H1 (cell line): ENCODE measurements around the gene NARS2. TPM values are rescaled to one million over a fixed set of nuclear protein-coding genes. Genes with fewer than 3 reads are reported as not detected.

Experiments used
- CTCF ChIA-PET: fragments of 300-600 bp; sonication (Branson Sonifier 250); formaldehyde crosslinking; loops from one replicate; lab custom pipeline; 2021; ENCODE audit not compliant: partially characterized antibody; lab: Charles Lee
- POLR2A ChIA-PET: fragments of 300-600 bp; sonication (Branson Sonifier 250); formaldehyde crosslinking; loops from one replicate; lab custom pipeline; 2021; ENCODE audit warnings: inconsistent platforms; ENCODE audit not compliant: partially characterized antibody; lab: Charles Lee
- DNase-seq, 2 experiments: peaks; one replicate each; pipeline versions ENCODE4 v3.0.0 to v3.0.0-alpha.2; 2010 to 2022; ENCODE audit warnings: low spot score in 2 of 2, low read depth in 1 of 2, mixed read lengths in 1 of 2
- FAIRE-seq: peaks from 2 replicates; lab custom pipeline; 2011; peaks lifted over from hg19 to GRCh38; lab: Jason Lieb, UNC
- H2AFZ ChIP-seq: 2 replicates; pipeline ENCODE4 v1.8.1; 2012; ENCODE audit warnings: low read length, inconsistent platforms
- H2AK5ac ChIP-seq: 2 replicates; pipeline ENCODE4 v1.6.1; 2013; ENCODE audit warnings: low read depth, low read length
- H2BK120ac ChIP-seq: replicated peaks from 2 replicates; pipeline ENCODE3; 2013; ENCODE audit warnings: low read depth, low read length, inconsistent platforms
- H2BK12ac ChIP-seq: 2 replicates; pipeline ENCODE4 v1.6.1; 2013; ENCODE audit warnings: low read depth, low read length
- H2BK15ac ChIP-seq: 2 replicates; pipeline ENCODE4 v1.6.1; 2013; ENCODE audit warnings: low read length
- H2BK20ac ChIP-seq: 2 replicates; pipeline ENCODE4 v1.6.1; 2013; ENCODE audit warnings: low read length
- H2BK5ac ChIP-seq: 2 replicates; pipeline ENCODE4 v1.6.1; 2013; ENCODE audit warnings: low read depth, low read length
- H3K14ac ChIP-seq: 2 replicates; pipeline ENCODE4 v1.6.1; 2013; ENCODE audit warnings: inconsistent platforms; ENCODE audit not compliant: insufficient read length
- H3K18ac ChIP-seq: 2 replicates; pipeline ENCODE4 v1.6.1; 2013; ENCODE audit warnings: low read length; ENCODE audit errors: extremely low read depth
- H3K23ac ChIP-seq: 2 replicates; pipeline ENCODE4 v1.6.1; 2013; ENCODE audit warnings: inconsistent platforms; ENCODE audit not compliant: insufficient read length
- H3K23me2 ChIP-seq: 2 replicates; pipeline ENCODE4 v1.6.1; 2013; ENCODE audit warnings: low read depth, low read length
- H3K27ac ChIP-seq: 2 replicates; pipeline ENCODE4 v1.6.1; 2011; ENCODE audit warnings: low read depth, low read length, inconsistent platforms
- H3K27me3 ChIP-seq, 4 experiments: replicated peaks in 1 of 4; 1 replicate in 1 of 4; 2 replicates in 3 of 4; pipeline versions ENCODE4 v1.6.1 to v1.8.1; 2011 to 2013; ENCODE audit warnings: low read length in 3 of 4, mild to moderate bottlenecking in 3 of 4, inconsistent platforms in 2 of 4, mixed read lengths in 2 of 4, moderate library complexity in 1 of 4; ENCODE audit not compliant: control insufficient read depth in 3 of 4, insufficient read depth in 3 of 4; ENCODE audit errors: extremely low read depth in 1 of 4
- H3K36me3 ChIP-seq, 4 experiments: 2 replicates each; pipeline versions ENCODE4 v1.6.1 to v1.8.1; 2011 to 2013; ENCODE audit warnings: mild to moderate bottlenecking in 4 of 4, low read length in 3 of 4, moderate library complexity in 2 of 4, control low read depth in 1 of 4, inconsistent platforms in 1 of 4; ENCODE audit not compliant: insufficient read depth in 4 of 4, control insufficient read depth in 2 of 4
- H3K4ac ChIP-seq: replicated peaks from 2 replicates; pipeline ENCODE3; 2013; ENCODE audit warnings: low read length, low read depth, mixed read lengths, inconsistent platforms; ENCODE audit not compliant: insufficient read length
- H3K4me1 ChIP-seq, 4 experiments: replicated peaks in 1 of 4; 1 replicate in 1 of 4; 2 replicates in 3 of 4; pipeline versions ENCODE4 v1.6.1 to v1.8.1; 2011 to 2013; ENCODE audit warnings: low read length in 3 of 4, inconsistent platforms in 2 of 4, mixed read lengths in 1 of 4; ENCODE audit not compliant: insufficient read depth in 4 of 4, control insufficient read depth in 3 of 4
- H3K4me2 ChIP-seq, 2 experiments: 2 replicates each; pipeline versions ENCODE4 v1.6.1 to v1.8.1; 2011 to 2013; ENCODE audit warnings: low read depth in 2 of 2, low read length in 2 of 2, control low read depth in 1 of 2, inconsistent platforms in 1 of 2, mild to moderate bottlenecking in 1 of 2; ENCODE audit not compliant: insufficient read depth in 1 of 2
- H3K4me3 ChIP-seq, 4 experiments: fragments of 200-600, 300-600 bp in 1 of 4; sonication (generic), shearing (Covaris generic), sonication (Bioruptor Twin) in 1 of 4; 2 replicates each; pipeline versions ENCODE4 v1.5.1 to v1.8.1; 2011 to 2016; ENCODE audit warnings: low read length in 4 of 4, low read depth in 3 of 4, control low read depth in 2 of 4, inconsistent platforms in 2 of 4, mild to moderate bottlenecking in 2 of 4, mixed read lengths in 1 of 4, moderate library complexity in 1 of 4; ENCODE audit not compliant: insufficient read depth in 2 of 4; ENCODE audit errors: extremely low read depth in 1 of 4
- H3K56ac ChIP-seq: replicated peaks from 2 replicates; pipeline ENCODE3; 2013; ENCODE audit warnings: low read depth, mild to moderate bottlenecking, mixed read lengths, low read length, inconsistent platforms; ENCODE audit not compliant: insufficient read length
- H3K79me1 ChIP-seq: 2 replicates; pipeline ENCODE4 v1.6.1; 2013; ENCODE audit warnings: low read depth, low read length, control low read depth
- H3K79me2 ChIP-seq, 2 experiments: 2 replicates each; pipeline versions ENCODE4 v1.6.1 to v1.8.1; 2012 to 2013; ENCODE audit warnings: low read length in 2 of 2, mild to moderate bottlenecking in 2 of 2, inconsistent platforms in 1 of 2; ENCODE audit not compliant: insufficient read depth in 2 of 2, control insufficient read depth in 1 of 2
- H3K9ac ChIP-seq, 4 experiments: replicated peaks in 1 of 4; 1 replicate in 1 of 4; 2 replicates in 3 of 4; pipeline versions ENCODE4 v1.6.1 to v1.8.1; 2011 to 2013; ENCODE audit warnings: low read depth in 3 of 4, low read length in 3 of 4, control low read depth in 2 of 4, mild to moderate bottlenecking in 2 of 4, moderate library complexity in 2 of 4, inconsistent platforms in 1 of 4; ENCODE audit errors: extremely low read depth in 1 of 4
- H3K9me3 ChIP-seq, 2 experiments: 2 replicates each; pipeline versions ENCODE4 v1.6.1 to v1.8.1; 2012 to 2013; ENCODE audit warnings: mild to moderate bottlenecking in 2 of 2, moderate library complexity in 2 of 2, control low read depth in 1 of 2, inconsistent platforms in 1 of 2, low read depth in 1 of 2, low read length in 1 of 2, mixed read lengths in 1 of 2; ENCODE audit not compliant: insufficient read depth in 2 of 2
- H4K20me1 ChIP-seq, 2 experiments: replicated peaks in 1 of 2; 2 replicates each; pipeline versions ENCODE3 to v1.8.1; 2011 to 2013; ENCODE audit warnings: inconsistent platforms in 2 of 2, low read length in 2 of 2, mild to moderate bottlenecking in 1 of 2; ENCODE audit not compliant: insufficient read depth in 2 of 2, control insufficient read depth in 1 of 2
- H4K5ac ChIP-seq: 2 replicates; pipeline ENCODE4 v1.6.1; 2013; ENCODE audit warnings: low read length, low read depth, mixed read lengths, inconsistent platforms; ENCODE audit not compliant: insufficient read length
- H4K8ac ChIP-seq: 2 replicates; pipeline ENCODE4 v1.8.0; 2013; ENCODE audit warnings: mild to moderate bottlenecking, moderate library complexity, low read length, inconsistent platforms; ENCODE audit not compliant: insufficient read depth; ENCODE audit errors: extremely low read depth
- H4K91ac ChIP-seq: replicated peaks from 2 replicates; pipeline ENCODE3; 2013; ENCODE audit warnings: low read length, mixed read lengths, inconsistent platforms; ENCODE audit not compliant: insufficient read length
- CEBPB ChIP-seq: IDR thresholded peaks from 2 replicates; pipeline ENCODE4 v1.6.1; 2012; ENCODE audit warnings: low read depth, low read length
- SIN3A ChIP-seq, 2 experiments: IDR thresholded peaks in 1 of 2; conservative IDR thresholded peaks in 1 of 2; 2 replicates each; pipeline ENCODE4 v1.6.1; 2011 to 2012; ENCODE audit warnings: low read length in 2 of 2, improper control_type of control experiment in 1 of 2, low read depth in 1 of 2, mild to moderate bottlenecking in 1 of 2
- SP1 ChIP-seq: IDR thresholded peaks from 2 replicates; pipeline ENCODE4 v1.6.1; 2011; ENCODE audit warnings: low read depth, low read length
- WGBS, 2 experiments: shearing (Covaris generic) in 1 of 2; methylation state at CpG; one replicate each; pipeline versions ENCODE4 v1.1.6 to v1.1.7; 2013 to 2015; ENCODE audit warnings: low lambda C conversion rate in 2 of 2, mixed read lengths in 2 of 2, inconsistent platforms in 1 of 2, low coverage in 1 of 2, missing lambda C conversion rate in 1 of 2; ENCODE audit not compliant: insufficient replicate concordance in 2 of 2, insufficient coverage in 1 of 2, insufficient read length in 1 of 2; ENCODE audit errors: extremely low coverage in 1 of 2, missing lambda C conversion rate in 1 of 2; 5-methylcytosine and 5-hydroxymethylcytosine counted together
- polyA plus RNA-seq, 7 experiments: library from polyadenylated mRNA; depleted of rRNA in 3 of 7; stranded (reverse) in 5 of 7; unstranded in 2 of 7; fragments of >200 nt in 5 of 7; fragments of 200-250 nt in 2 of 7; gene quantifications; 1 replicate in 5 of 7; 2 replicates in 1 of 7; 4 replicates in 1 of 7; pipeline versions ENCODE4 v1.2.1 to v1.2.3, GENCODE V29; 2011 to 2013; ENCODE audit warnings: missing spikeins in 2 of 7, mixed read lengths in 2 of 7
- total RNA-seq: library from RNA; stranded (reverse); fragmentation: NEBNext Ultra II Directional; extraction: Animal tissue kit (Norgen Biotek cat#: 25700); gene quantifications from 2 replicates; pipeline ENCODE4 v1.2.1, GENCODE V29; 2021

The NARS2 gene
- total and polyA plus RNA-seq, 2 of the 8 experiments (the other 6 are each of a cell fraction or from before 2014, with no cell fraction given), result 26.2 to 51.6 TPM

- WGBS, 2 experiments, result 91% methylated on average over 2 of the region's 2 CpGs; no CpG with 5 or more reads in 1 of the 2 experiments
- Histone ChIP-seq H2AFZ (no peak overlapping the region), H3K4me2 (no peak overlapping the region), H3K79me1 (no peaks in the 10 kb centered on the region), H3K18ac (no peak overlapping the region), H4K91ac (no peak overlapping the region), H3K23ac (no peak overlapping the region), H3K4me3 (no peak overlapping the region), H3K23me2 (no peaks in the 10 kb centered on the region), H3K4me1 (no peaks in the 10 kb centered on the region), H3K79me2 (no peaks in the 10 kb centered on the region), H3K9me3 (no peaks in the 10 kb centered on the region; a peak in 1 of 4 replicates), H3K36me3 (peaks cover 0 to 29% (median 13%) of the 10 kb centered on the region in 4 experiments; a peak in 5 of 8 replicates), H4K20me1 (no peaks in the 10 kb centered on the region), H3K14ac (no peak overlapping the region), H2BK20ac (no peak overlapping the region), H3K56ac (no peak overlapping the region), H2BK12ac (no peak overlapping the region), H2AK5ac (no peak overlapping the region), H3K4ac (no peak overlapping the region), H2BK15ac (no peak overlapping the region), H3K27ac (no peak overlapping the region), H4K5ac (no peak overlapping the region), H2BK5ac (no peak overlapping the region), H3K27me3 (no peaks in the 10 kb centered on the region), H2BK120ac (no peak overlapping the region), H4K8ac (no peak overlapping the region), H3K9ac (no peak overlapping the region)
- POLR2A ChIA-PET, result no interaction called here
- TF ChIP-seq SIN3A (conservative IDR thresholded peaks at IDR 0.05 in 1 of 2, IDR thresholded peaks at IDR 0.05 in 1 of 2; ENCODE audit: low read depth in 1 of 2, low read length in 2 of 2) (no peak), SP1 (no peak), CEBPB (no peak)
- no peak for DNase-seq
- no peak for FAIRE-seq
- CTCF ChIA-PET, result no interaction called here
Observed at GRCh38 chr11:78467370-78467769, 107.3 kb downstream of the NARS2 start.
